Measurements from ENCODE around the gene PGLYRP2. TPM values are rescaled to one million over a fixed set of nuclear protein-coding genes. Genes with fewer than 3 reads are reported as not detected.

Gene PGLYRP2
- total and polyA plus RNA-seq, 2 donors (not counting 3 experiments of a cell fraction or from before 2014, with no cell fraction given): 0.03 to 0.18 TPM

- Histone ChIP-seq H3K9me3 (replicated peaks; ENCODE audit: control insufficient read depth, insufficient read depth, low read length) (no peaks in the 10 kb centered on the region), H3K4me3 (replicated peaks in 1 of 3; ENCODE audit: insufficient read depth in 1 of 3, low read depth in 1 of 3, low read length in 3 of 3) (no peak overlapping the region), H3K79me2 (ENCODE audit: control insufficient read depth, insufficient read depth, low read length) (no peaks in the 10 kb centered on the region), H3K9ac (replicated peaks; ENCODE audit: extremely low read depth, insufficient read depth, low read length) (no peak overlapping the region), H3K27ac (ENCODE audit: insufficient read depth, low read depth, low read length) (no peak overlapping the region), H4K20me1 (replicated peaks; ENCODE audit: control insufficient read depth, extremely low read depth, insufficient read depth, low read length) (no peaks in the 10 kb centered on the region), H2AFZ (ENCODE audit: low read depth, low read length) (no peak overlapping the region), H3K36me3 (ENCODE audit: control insufficient read depth in 2 of 2, extremely low read depth in 1 of 2, insufficient read depth in 2 of 2, low read length in 2 of 2) (no peaks in the 10 kb centered on the region), H3K4me1 (ENCODE audit: control insufficient read depth, extremely low read depth, insufficient read depth, low read length) (peaks cover 23% of the 10 kb centered on the region), H3K9me1 (replicated peaks; ENCODE audit: control insufficient read depth, extremely low read depth, insufficient read depth, low read length) (no peaks in the 10 kb centered on the region), H3K27me3 (ENCODE audit: control insufficient read depth in 2 of 2, insufficient read depth in 2 of 2, low read length in 2 of 2) (peaks cover 0 to 4% of the 10 kb centered on the region in 2 experiments), H3K4me2 (ENCODE audit: insufficient read depth, low read length) (no peak overlapping the region)
- BruUV-seq (replicated peaks): no TSS peak
- TF ChIP-seq JUN (IDR thresholded peaks at IDR 0.05; ENCODE audit: borderline replicate concordance, insufficient read depth, insufficient read length, low read depth): no peak
- TF ChIP-seq FOS (IDR thresholded peaks at IDR 0.05; ENCODE audit: borderline replicate concordance, insufficient read depth, low read length): no peak
- TF ChIP-seq EZH2 (IDR thresholded peaks at IDR 0.05; ENCODE audit: borderline replicate concordance, low read depth, low read length, severe bottlenecking): no peak
- TF ChIP-seq GATA2 (IDR thresholded peaks at IDR 0.05; ENCODE audit: insufficient read depth, insufficient read length, low read depth, low read length): no peak
- TF ChIP-seq POLR2A (IDR thresholded peaks at IDR 0.05; ENCODE audit: low read depth, low read length): no peak
- no peak for TF ChIP-seq MYC (IDR thresholded peaks at IDR 0.05; ENCODE audit: low read depth, low read length)
- no peak for TF ChIP-seq MAX (IDR thresholded peaks at IDR 0.05; ENCODE audit: insufficient read depth, insufficient read length)
- no peak for TF ChIP-seq CTCF (IDR thresholded peaks at IDR 0.05; ENCODE audit: extremely low read depth in 1 of 2, insufficient read depth in 1 of 2, low read depth in 1 of 2, low read length in 2 of 2)
- TF ChIP-seq POLR2AphosphoS5 (IDR thresholded peaks at IDR 0.05; ENCODE audit: insufficient read depth, low read depth, low read length): no peak
- no peak for DNase-seq (ENCODE audit: low read depth, low spot score)
- dilution Hi-C loops (cut with MboI; ENCODE audit: extremely low pct_ligation_motif_present, low sequenced_read_pairs): no loop called here
- FAIRE-seq: no peak
- ChIA-PET CTCF (interaction anchor here (1.3 kb wide), 1 partner anchor 84 kb away, joined by 3 read pairs; no protein-coding TSS in a partner anchor), POLR2A (no interaction called here)
- intact Hi-C loops (cut with micrococcal nuclease): no loop called here
These were observed 7.6 kb downstream of the PGLYRP2 start for GRCh38 chr19:15471639-15472101.
